Measurements from ENCODE around the gene ELP2. TPM values are rescaled to one million over a fixed set of nuclear protein-coding genes. Genes with fewer than 3 reads are reported as not detected.

ELP2 gene
- total RNA-seq, 1 experiment from 2014 or later = 137 TPM

GRCh38 chr18:36191286-36191685 is 61.6 kb downstream of the ELP2 start:
- Histone ChIP-seq H3K4ac (ENCODE audit: low read depth, low read length) (no peak overlapping the region), H3K14ac (ENCODE audit: insufficient read depth, low read length) (no peak overlapping the region), H3K79me2 (ENCODE audit: insufficient read depth, low read length) (peaks cover 3% of the 10 kb centered on the region; the same call in 1 of the 2 replicates), H2BK5ac (ENCODE audit: insufficient read length, low read length) (no peak overlapping the region), H3K79me1 (ENCODE audit: insufficient read depth, low read depth, low read length, poor library complexity, severe bottlenecking) (no peaks in the 10 kb centered on the region), H2AK5ac (ENCODE audit: insufficient read length, low read length) (no peak overlapping the region), H2AFZ (ENCODE audit: low read length) (no peak overlapping the region), H3K9ac (ENCODE audit: extremely low read depth, insufficient read length, low read length) (no peak overlapping the region), H3T11ph (ENCODE audit: low read length) (no peak overlapping the region), H3K56ac (ENCODE audit: insufficient read length, low read depth, low read length) (no peak overlapping the region), H3K18ac (ENCODE audit: insufficient read length, low read depth, low read length) (no peak overlapping the region), H2BK120ac (ENCODE audit: low read depth, low read length, poor library complexity, severe bottlenecking) (no peak overlapping the region), H3K4me2 (ENCODE audit: insufficient read depth, insufficient read length, low read length) (no peak overlapping the region), H3K23ac (ENCODE audit: insufficient read length, low read depth, low read length) (no peak overlapping the region), H4K20me1 (ENCODE audit: control insufficient read depth, insufficient read depth, insufficient read length) (no peaks in the 10 kb centered on the region), H3K27ac (ENCODE audit: insufficient read length, low read depth, low read length) (no peak overlapping the region), H3K4me1 (ENCODE audit: insufficient read depth, low read length) (peaks cover 4% of the 10 kb centered on the region; the same call in 1 of the 2 replicates), H2BK15ac (ENCODE audit: low read depth, low read length) (no peak overlapping the region), H3K27me3 (ENCODE audit: insufficient read depth, low read length) (peaks cover 3% of the 10 kb centered on the region; the same call in 1 of the 2 replicates), H2BK20ac (ENCODE audit: low read depth, low read length, poor library complexity, severe bottlenecking) (no peak overlapping the region), H2BK12ac (ENCODE audit: insufficient read length, low read depth, low read length) (no peak overlapping the region), H4K5ac (ENCODE audit: insufficient read length, low read depth, low read length) (no peak overlapping the region), H4K91ac (ENCODE audit: insufficient read length, low read depth, low read length) (no peak overlapping the region), H3K9me3 (ENCODE audit: control insufficient read depth, low read depth, low read length) (no peaks in the 10 kb centered on the region), H3K23me2 (ENCODE audit: insufficient read length, low read depth, low read length, poor library complexity, severe bottlenecking) (peaks cover 9% of the 10 kb centered on the region), H4K8ac (replicated peaks; ENCODE audit: insufficient read length, low read depth, low read length) (no peak overlapping the region)
- Mint-ChIP-seq H3K4me1 (peaks cover 16 to 21% of the 10 kb centered on the region in 2 experiments), H3K36me3 (ENCODE audit: insufficient read depth in 1 of 3, low read depth in 3 of 3) (peaks cover 5 to 7% (median 5%) of the 10 kb centered on the region in 3 experiments; a peak in 6 of 7 replicates), H3K27me3 (ENCODE audit: low read depth) (peaks cover 24% of the 10 kb centered on the region), H3K9me3 (no peaks in the 10 kb centered on the region), H3K4me3 (no peak overlapping the region), H3K27ac (no peak overlapping the region)
- DNase-seq = no peak
- TF ChIP-seq CTCF (conservative IDR thresholded peaks at IDR 0.05) = no peak
- no CpG with 5 or more reads among the region's 3 CpGs for WGBS (ENCODE audit: extremely low coverage, insufficient read length, low lambda C conversion rate)
